HepG2 (cell line): ENCODE data around the gene MVK. TPM values are rescaled to one million over a fixed set of nuclear protein-coding genes. Genes with fewer than 3 reads are reported as not detected.

ENCODE experiments used
- ATAC-seq: fragments of 200-7000 bp; cut with Tn5 transposase; 3 replicates; pipeline ENCODE4 v1.9.1; 2020; ENCODE audit warnings: mild to moderate bottlenecking, moderate library complexity
- BruUV-seq: library from RNA; stranded (reverse); fragments of 400-500 nt; replicated peaks from 2 replicates; lab custom pipeline; 2021; lab: Mats Ljungman, UMichigan
- CTCF ChIA-PET: fragments of 300-600 bp; formaldehyde crosslinking; extraction: SDS; loops from one replicate; lab custom pipeline; 2021; ENCODE audit warnings: low total read pairs, inconsistent platforms, low intra/inter-chr PET ratio; lab: Yijun Ruan, JAX
- POLR2A ChIA-PET: fragments of 350-600 bp; sonication (Branson Sonifier 250); formaldehyde crosslinking; loops from one replicate; lab custom pipeline; 2020; ENCODE audit warnings: antibody characterized with exemption, inconsistent platforms; lab: Yijun Ruan, JAX
- DNase-seq: peaks from one replicate; pipeline ENCODE4 v3.0.0-alpha.2; 2015; ENCODE audit warnings: low spot score
- FAIRE-seq: peaks from 3 replicates; lab custom pipeline; 2011; peaks lifted over from hg19 to GRCh38; lab: Jason Lieb, UNC
- H2AFZ ChIP-seq: one replicate; pipeline ENCODE4 v1.6.1; 2011; ENCODE audit warnings: low read length, inconsistent platforms
- H3K27ac ChIP-seq: fragments of 300-600 bp; 3 replicates; pipeline ENCODE4 v1.8.0; 2011; ENCODE audit warnings: mixed run types, mild to moderate bottlenecking, mixed read lengths, low read length, inconsistent platforms; ENCODE audit not compliant: insufficient read depth; ENCODE audit errors: extremely low read length
- H3K27me3 ChIP-seq, 2 experiments: fragments of 200-600 bp in 1 of 2; 2 replicates in 1 of 2; 3 replicates in 1 of 2; pipeline versions ENCODE4 v1.6.0 to v1.8.0; 2011; ENCODE audit warnings: low read length in 2 of 2, mild to moderate bottlenecking in 2 of 2, moderate library complexity in 2 of 2, inconsistent platforms in 1 of 2; ENCODE audit not compliant: insufficient read depth in 2 of 2, control insufficient read depth in 1 of 2
- H3K36me3 ChIP-seq, 2 experiments: fragments of 200-600 bp in 1 of 2; replicated peaks in 1 of 2; 2 replicates in 1 of 2; 3 replicates in 1 of 2; pipeline versions ENCODE4 v1.5.1 to v1.8.0; 2011; ENCODE audit warnings: low read length in 2 of 2, inconsistent platforms in 1 of 2; ENCODE audit not compliant: insufficient read depth in 2 of 2, control insufficient read depth in 1 of 2
- H3K4me1 ChIP-seq: 2 replicates; pipeline ENCODE4 v1.5.1; 2012; ENCODE audit warnings: low read length, inconsistent platforms; ENCODE audit not compliant: insufficient read depth
- H3K4me2 ChIP-seq: 2 replicates; pipeline ENCODE4 v1.6.0; 2011; ENCODE audit warnings: low read depth, low read length, inconsistent platforms
- H3K4me3 ChIP-seq, 3 experiments: fragments of 200-600 bp in 1 of 3; sonication (generic), shearing (Covaris generic) in 1 of 3; replicated peaks in 1 of 3; 2 replicates each; pipeline ENCODE4 v1.5.1; 2011 to 2016; ENCODE audit warnings: low read length in 3 of 3, inconsistent platforms in 2 of 3, low read depth in 2 of 3, mild to moderate bottlenecking in 2 of 3, control low read depth in 1 of 3, mixed read lengths in 1 of 3; ENCODE audit not compliant: insufficient read depth in 1 of 3
- H3K79me2 ChIP-seq: one replicate; pipeline ENCODE4 v1.6.1; 2011; ENCODE audit warnings: low read length, inconsistent platforms; ENCODE audit not compliant: insufficient read depth
- H3K9ac ChIP-seq: 2 replicates; pipeline ENCODE4 v1.6.0; 2011; ENCODE audit warnings: mild to moderate bottlenecking, low read depth, low read length, inconsistent platforms; ENCODE audit not compliant: insufficient read depth
- H3K9me3 ChIP-seq: 2 replicates; pipeline ENCODE4 v1.5.1; 2012; ENCODE audit warnings: mild to moderate bottlenecking, low read length
- H4K20me1 ChIP-seq: 2 replicates; pipeline ENCODE4 v1.6.0; 2011; ENCODE audit warnings: inconsistent platforms, mild to moderate bottlenecking, low read length, moderate library complexity; ENCODE audit not compliant: insufficient read depth
- AGO2 ChIP-seq: fragments of 200-400 bp; formaldehyde crosslinking; optimal IDR thresholded peaks from 2 replicates; pipeline ENCODE3; 2017; ENCODE audit warnings: mild to moderate bottlenecking, low read depth, low read length, moderate library complexity
- CHD2 ChIP-seq: IDR thresholded peaks from 2 replicates; pipeline ENCODE4 v1.6.1; 2011; ENCODE audit warnings: low read depth, low read length, improper control_type of control experiment
- DPF2 ChIP-seq: sonication (generic); formaldehyde crosslinking; IDR thresholded peaks from 2 replicates; pipeline ENCODE4 v1.4.0; 2020; ENCODE audit warnings: mild to moderate bottlenecking, low read depth, missing genetic modification reagents, borderline replicate concordance
- HNRNPK ChIP-seq: fragments of 200-400 bp; formaldehyde crosslinking; IDR thresholded peaks from 2 replicates; pipeline ENCODE4 v1.6.1; 2018; ENCODE audit warnings: low read length, low read depth, moderate library complexity, mild to moderate bottlenecking; ENCODE audit not compliant: poor library complexity, severe bottlenecking
- NFATC3 ChIP-seq: sonication (generic); formaldehyde crosslinking; IDR thresholded peaks from 2 replicates; pipeline ENCODE4 v1.5.1; 2020; ENCODE audit warnings: mild to moderate bottlenecking, missing genetic modification reagents
- PCBP1 ChIP-seq: fragments of 200-400 bp; formaldehyde crosslinking; IDR thresholded peaks from 2 replicates; pipeline ENCODE4 v1.6.1; 2017; ENCODE audit warnings: mild to moderate bottlenecking, low read depth, low read length, borderline replicate concordance
- RBFOX2 ChIP-seq: fragments of 200-400 bp; formaldehyde crosslinking; IDR thresholded peaks from 2 replicates; pipeline ENCODE4 v1.6.1; 2017; ENCODE audit warnings: low read depth, mild to moderate bottlenecking, low read length
- THAP9 ChIP-seq: sonication (generic); formaldehyde crosslinking; IDR thresholded peaks from 2 replicates; pipeline ENCODE4; 2020; ENCODE audit warnings: missing genetic modification reagents, mild to moderate bottlenecking, borderline replicate concordance
- ZBTB39 ChIP-seq: sonication (generic); formaldehyde crosslinking; IDR thresholded peaks from 2 replicates; pipeline ENCODE4 v1.5.0; 2020; ENCODE audit warnings: missing genetic modification reagents
- ZNF350 ChIP-seq: sonication (generic); formaldehyde crosslinking; IDR thresholded peaks from 2 replicates; pipeline ENCODE4 v1.4.0; 2020; ENCODE audit warnings: mild to moderate bottlenecking, low read depth, missing genetic modification reagents, borderline replicate concordance
- ZNF382 ChIP-seq: sonication (generic); formaldehyde crosslinking; IDR thresholded peaks from 2 replicates; pipeline ENCODE4 v1.5.0; 2020; ENCODE audit warnings: missing genetic modification reagents, mild to moderate bottlenecking, borderline replicate concordance
- ZNF576 ChIP-seq: sonication (generic); formaldehyde crosslinking; IDR thresholded peaks from 2 replicates; pipeline ENCODE4 v1.4.0; 2020; ENCODE audit warnings: mild to moderate bottlenecking, missing genetic modification reagents
- ZNF629 ChIP-seq: sonication (generic); formaldehyde crosslinking; conservative IDR thresholded peaks from 2 replicates; pipeline ENCODE4 v1.5.0; 2020; ENCODE audit warnings: missing genetic modification reagents
- WGBS: methylation state at CpG from one replicate; pipeline ENCODE4 v1.1.6; 2017; ENCODE audit warnings: low lambda C conversion rate; 5-methylcytosine and 5-hydroxymethylcytosine counted together
- in situ Hi-C: cut with HindIII; loops from 2 replicates; pipeline ENCODE4 v1.10.0; 2017; ENCODE audit warnings: low pct_unique_long_range_greater_than_20kb; ENCODE audit not compliant: extremely low pct_ligation_motif_present
- intact Hi-C: fragments of 100-400 bp; cut with micrococcal nuclease; formaldehyde crosslinking; loops from one replicate; pipeline ENCODE4 v1.10.0; 2022; ENCODE audit not compliant: unreplicated experiment
- polyA plus RNA-seq, 8 experiments: library from polyadenylated mRNA; depleted of rRNA in 3 of 8; stranded (reverse) in 7 of 8; unstranded in 1 of 8; fragments of >200 nt; fragmentation: Illumina TruSeq in 4 of 8; extraction: Trizol in 4 of 8; gene quantifications; 2 replicates each; pipeline versions ENCODE4 v1.2.1 to v1.2.3, GENCODE V29; 2011 to 2016; ENCODE audit warnings: low read depth in 4 of 8, missing spikeins in 1 of 8, mixed read lengths in 1 of 8; ENCODE audit not compliant: insufficient read depth in 1 of 8
- total RNA-seq, 5 experiments: library from RNA; depleted of rRNA; stranded (reverse); fragments of >200 nt; fragmentation: Illumina TruSeq; extraction: Trizol; gene quantifications; 2 replicates each; pipeline ENCODE4 v1.2.3, GENCODE V29; 2016; ENCODE audit warnings: low read depth in 1 of 5

Gene MVK
- total and polyA plus RNA-seq, 2 of the 13 experiments (the other 11 are each of a cell fraction or from before 2014, with no cell fraction given) = 11.6 to 66.9 TPM

GRCh38 chr12:109560867-109561710 lies 12.5 kb upstream of the MVK start:
- TF ChIP-seq ZNF576 (CRISPR knock-in tag) = no peak
- TF ChIP-seq ZBTB39 (CRISPR knock-in tag) = no peak
- TF ChIP-seq THAP9 (CRISPR knock-in tag) = no peak
- 0 out of 2 replicates have a peak, but pooled peaks have one; percentile 31 for TF ChIP-seq RBFOX2
- peak; percentile 51 for TF ChIP-seq AGO2
- TF ChIP-seq ZNF629 (CRISPR knock-in tag) = no peak
- TF ChIP-seq DPF2 (CRISPR knock-in tag) = no peak
- no peak for TF ChIP-seq NFATC3 (CRISPR knock-in tag)
- TF ChIP-seq PCBP1 = 0 out of 2 replicates have a peak, but pooled peaks have one; percentile 33
- no peak for TF ChIP-seq ZNF350 (CRISPR knock-in tag)
- TF ChIP-seq ZNF382 (CRISPR knock-in tag) = no peak
- TF ChIP-seq HNRNPK = peak; percentile 65
- TF ChIP-seq CHD2 = no peak
- 94% methylated on average over 19 of the region's 30 CpGs for WGBS
- H2AFZ ChIP-seq = no peak overlapping the region
- ATAC-seq (no peak), DNase-seq (no peak), FAIRE-seq (no peak)
- POLR2A ChIA-PET = no interaction called here
- no TSS peak for BruUV-seq
- H3K27me3 ChIP-seq = no peaks in the 10 kb centered on the region
- in situ Hi-C loops (no loop called here), intact Hi-C loops (no loop called here)
- CTCF ChIA-PET = no interaction called here
- peaks cover 25% of the 10 kb centered on the region for H3K4me1 ChIP-seq
- H4K20me1 ChIP-seq = no peaks in the 10 kb centered on the region
- H3K27ac ChIP-seq = no peak overlapping the region
- H3K36me3 ChIP-seq = peaks cover 4 to 43% of the 10 kb centered on the region in 2 experiments; a peak in 3 of 5 replicates
- no peaks in the 10 kb centered on the region for H3K9me3 ChIP-seq
- H3K4me3 ChIP-seq = no peak overlapping the region
- H3K9ac ChIP-seq = no peak overlapping the region
- H3K79me2 ChIP-seq = no peaks in the 10 kb centered on the region
- no peak overlapping the region for H3K4me2 ChIP-seq
